GM18520 (cell line): ENCODE results near the gene SPAST.
"Not testable (repeated sequence)": the region's sequence is repeated elsewhere in the genome, so short reads cannot be mapped to it uniquely, and the experiment has no call there.

Experiments used
- ATAC-seq: cut with Tn5 transposase; IDR thresholded peaks from one replicate; pipeline ENCODE4 v1.9.1; 2021; ENCODE audit not compliant: unreplicated experiment

The SPAST gene

GRCh38 chr2:32063310-32064020 is at the start of gene SPAST:
Gene SPAST (plus strand): TSS chr2:32063556. CDS start chr2:32063832, 276 bp downstream.
- peak; percentile 94 for ATAC-seq

GRCh38 chr2:32018789-32019482 is 44.4 kb upstream of the SPAST start:
- ATAC-seq = not testable (repeated sequence)

GRCh38 chr2:32034198-32034887 is 29.0 kb upstream of the SPAST start:
- not testable (repeated sequence) for ATAC-seq

GRCh38 chr2:32039447-32040219 is 23.7 kb upstream of the SPAST start, which contains the start of gene DPY30:
Gene DPY30 (minus strand): TSS chr2:32039805. CDS start chr2:32039456, 349 bp downstream.
- peak; percentile 84 for ATAC-seq

- no peak for ATAC-seq
Measured at GRCh38 chr2:32043561-32043960, 19.8 kb upstream of the SPAST start.

GRCh38 chr2:32051836-32052439 is 11.4 kb upstream of the SPAST start:
- ATAC-seq = no peak

- ATAC-seq = not testable (repeated sequence)
Measured at GRCh38 chr2:32054583-32054982, 8.8 kb upstream of the SPAST start.

- ATAC-seq = no peak
Measured at GRCh38 chr2:32058130-32058529, 5.2 kb upstream of the SPAST start.

- no peak for ATAC-seq
Measured at GRCh38 chr2:32060266-32060665, 3.1 kb upstream of the SPAST start.

GRCh38 chr2:32061430-32061829 is 1.9 kb upstream of the SPAST start:
- ATAC-seq = no peak

- no peak for ATAC-seq
Measured at GRCh38 chr2:32061973-32062861, 1.1 kb upstream of the SPAST start.

GRCh38 chr2:32064021-32064601 is 755 bp downstream of the SPAST start:
- ATAC-seq = no peak

- ATAC-seq = no peak
Measured at GRCh38 chr2:32064713-32065112, 1.4 kb downstream of the SPAST start.

- no peak for ATAC-seq
Measured at GRCh38 chr2:32067549-32067948, 4.2 kb downstream of the SPAST start.

- ATAC-seq = no peak
Measured at GRCh38 chr2:32074134-32074506, 10.8 kb downstream of the SPAST start.

GRCh38 chr2:32095671-32096070 is 32.3 kb downstream of the SPAST start:
- ATAC-seq = no peak

- ATAC-seq = no peak
Measured at GRCh38 chr2:32108111-32108510, 44.8 kb downstream of the SPAST start.

- no peak for ATAC-seq
Measured at GRCh38 chr2:32118055-32118454, 54.7 kb downstream of the SPAST start.

GRCh38 chr2:32119161-32119560 is 55.8 kb downstream of the SPAST start:
- no peak for ATAC-seq
